Esophagus squamous epithelium (tissue), 5 donors: Measurements from ENCODE around the gene PET100. TPM values are rescaled to one million over a fixed set of nuclear protein-coding genes. Genes with fewer than 3 reads are reported as not detected.
A peak's percentile ranks its signal among the peaks of the same experiment; 100 is the strongest.

Experiments
- DNase-seq: peaks from one replicate; lab custom pipeline; 2025; lab: John Stamatoyannopoulos, UW
- H3K27ac ChIP-seq, 4 donors: fragments of 200-600 bp; sonication (generic); one replicate each; pipeline ENCODE4 v1.5.1; 2016 to 2019; ENCODE audit warnings: mild to moderate bottlenecking in 1 of 4
- H3K27me3 ChIP-seq, 4 donors: fragments of 200-600 bp; sonication (generic); 1 replicate in 3 of 4; 2 replicates in 1 of 4; pipeline versions ENCODE4 v1.5.1 to v1.6.0; 2017 to 2021; ENCODE audit warnings: antibody characterized with exemption in 1 of 4
- H3K36me3 ChIP-seq, 3 donors: fragments of 200-600 bp; sonication (generic); one replicate each; pipeline ENCODE4 v1.5.1; 2016 to 2019
- H3K4me1 ChIP-seq, 3 donors: fragments of 200-600 bp; sonication (generic); one replicate each; pipeline ENCODE4 v1.5.1; 2017 to 2019
- H3K4me3 ChIP-seq, 4 donors: fragments of 200-600 bp; sonication (generic); 1 replicate in 3 of 4; 2 replicates in 1 of 4; pipeline ENCODE4 v1.5.1; 2016 to 2019; ENCODE audit warnings: mild to moderate bottlenecking in 2 of 4, moderate library complexity in 1 of 4
- H3K9me3 ChIP-seq, 3 donors: fragments of 200-600 bp; sonication (generic); one replicate each; pipeline ENCODE4 v1.5.1; 2016 to 2019
- POLR2A ChIP-seq, 4 donors: fragments of 450-650 bp; IDR thresholded peaks; one replicate each; pipeline ENCODE4 v1.6.1; 2017; ENCODE audit warnings: antibody characterized with exemption in 4 of 4, mild to moderate bottlenecking in 4 of 4, moderate library complexity in 3 of 4
- WGBS, 2 donors: methylation state at CpG; one replicate each; pipeline ENCODE4 v1.1.5; 2018; 5-methylcytosine and 5-hydroxymethylcytosine counted together
- intact Hi-C: fragments of 100-400 bp; cut with DNase I; formaldehyde crosslinking; loops from one replicate; pipeline ENCODE4 v1.15.0; 2022
- total RNA-seq, 4 donors: library from RNA; depleted of rRNA; stranded (reverse); fragments of >200 nt; gene quantifications; one replicate each; pipeline ENCODE4 v1.1.0, GENCODE V29; 2016
- TF ChIP-seq, protein P1 (sequence below), 6 experiments: fragments of 450-650 bp in 4 of 6; fragments of 200-600 bp in 2 of 6; sonication (generic) in 2 of 6; IDR thresholded peaks; one replicate each; pipeline ENCODE4 v1.5.1; 2016 to 2019; ENCODE audit warnings: antibody characterized with exemption in 6 of 6, mild to moderate bottlenecking in 4 of 6, moderate library complexity in 4 of 6
- donor health status: DM: yes; HTN: yes; CAD: no.

PET100 gene
- total RNA-seq, 4 donors from 2014 or later: 22.9 to 43.1 (median 25.7) TPM

DNA sequence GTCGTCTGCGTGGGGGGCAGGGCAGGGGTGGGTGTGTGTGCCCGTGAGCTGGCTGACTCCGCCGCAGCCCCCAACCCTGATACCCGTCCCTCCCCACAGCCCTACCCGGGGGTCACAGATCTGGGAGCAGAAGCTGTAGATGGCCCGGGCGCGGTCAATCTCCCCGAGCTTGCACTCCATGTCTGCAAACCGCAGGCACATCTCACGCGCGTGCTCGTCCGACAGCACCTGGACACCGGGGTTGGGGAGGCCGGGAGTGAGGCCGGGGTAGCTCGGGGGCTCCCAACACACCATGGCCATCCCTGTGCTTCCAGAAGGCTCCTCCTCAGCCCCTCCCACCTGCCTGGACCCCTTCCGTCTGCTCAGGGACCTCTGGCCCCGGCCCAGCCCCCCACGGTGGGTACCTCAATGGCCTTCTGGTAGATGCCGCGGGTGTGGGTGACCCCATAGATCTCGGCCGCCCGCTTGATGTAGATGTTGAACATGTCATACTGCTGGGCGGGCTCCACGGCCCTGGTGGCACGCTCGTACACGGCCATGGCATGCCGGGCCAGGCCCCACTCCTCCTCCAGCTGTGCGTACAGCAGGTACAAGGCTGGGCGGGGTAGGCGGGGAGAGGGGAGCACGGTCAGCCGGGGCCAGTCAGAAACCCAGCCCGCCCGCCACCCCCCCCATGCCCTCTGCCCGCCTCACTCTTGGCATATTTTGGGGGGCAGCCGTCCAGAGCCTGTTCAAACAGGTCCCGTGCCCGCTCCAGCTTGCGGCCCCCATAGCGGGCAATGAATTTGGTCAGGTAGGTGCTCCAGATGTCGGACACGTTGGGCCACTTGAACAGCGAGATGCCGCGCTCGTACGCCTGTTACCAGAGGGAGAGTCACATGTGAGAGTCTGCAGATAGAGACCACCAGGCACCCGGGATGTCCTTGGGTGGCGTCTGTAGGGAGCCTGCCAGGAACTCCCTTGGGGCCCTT lies 8.9 kb upstream of the PET100 start:
- intact Hi-C loops: no loop called here
- Histone ChIP-seq H3K27ac (peak overlapping the region in 3 of 4 donors; percentile 76 to 91 (median 78)), H3K4me1 (peaks cover 15 to 46% (median 26%) of the 10 kb centered on the region in 3 donors), H3K9me3 (no peaks in the 10 kb centered on the region), H3K4me3 (no peak overlapping the region), H3K36me3 (peaks cover 25 to 100% (median 46%) of the 10 kb centered on the region in 3 donors), H3K27me3 (no peaks in the 10 kb centered on the region)
- no peak for DNase-seq
- 80 to 94% methylated on average over 8 to 9 of the region's 57 CpGs for WGBS, 2 donors
- TF ChIP-seq, protein P1, sequence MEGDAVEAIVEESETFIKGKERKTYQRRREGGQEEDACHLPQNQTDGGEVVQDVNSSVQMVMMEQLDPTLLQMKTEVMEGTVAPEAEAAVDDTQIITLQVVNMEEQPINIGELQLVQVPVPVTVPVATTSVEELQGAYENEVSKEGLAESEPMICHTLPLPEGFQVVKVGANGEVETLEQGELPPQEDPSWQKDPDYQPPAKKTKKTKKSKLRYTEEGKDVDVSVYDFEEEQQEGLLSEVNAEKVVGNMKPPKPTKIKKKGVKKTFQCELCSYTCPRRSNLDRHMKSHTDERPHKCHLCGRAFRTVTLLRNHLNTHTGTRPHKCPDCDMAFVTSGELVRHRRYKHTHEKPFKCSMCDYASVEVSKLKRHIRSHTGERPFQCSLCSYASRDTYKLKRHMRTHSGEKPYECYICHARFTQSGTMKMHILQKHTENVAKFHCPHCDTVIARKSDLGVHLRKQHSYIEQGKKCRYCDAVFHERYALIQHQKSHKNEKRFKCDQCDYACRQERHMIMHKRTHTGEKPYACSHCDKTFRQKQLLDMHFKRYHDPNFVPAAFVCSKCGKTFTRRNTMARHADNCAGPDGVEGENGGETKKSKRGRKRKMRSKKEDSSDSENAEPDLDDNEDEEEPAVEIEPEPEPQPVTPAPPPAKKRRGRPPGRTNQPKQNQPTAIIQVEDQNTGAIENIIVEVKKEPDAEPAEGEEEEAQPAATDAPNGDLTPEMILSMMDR (IDR thresholded peaks at IDR 0.05): no peak
- no peak for TF ChIP-seq POLR2A (IDR thresholded peaks at IDR 0.05)

DNA sequence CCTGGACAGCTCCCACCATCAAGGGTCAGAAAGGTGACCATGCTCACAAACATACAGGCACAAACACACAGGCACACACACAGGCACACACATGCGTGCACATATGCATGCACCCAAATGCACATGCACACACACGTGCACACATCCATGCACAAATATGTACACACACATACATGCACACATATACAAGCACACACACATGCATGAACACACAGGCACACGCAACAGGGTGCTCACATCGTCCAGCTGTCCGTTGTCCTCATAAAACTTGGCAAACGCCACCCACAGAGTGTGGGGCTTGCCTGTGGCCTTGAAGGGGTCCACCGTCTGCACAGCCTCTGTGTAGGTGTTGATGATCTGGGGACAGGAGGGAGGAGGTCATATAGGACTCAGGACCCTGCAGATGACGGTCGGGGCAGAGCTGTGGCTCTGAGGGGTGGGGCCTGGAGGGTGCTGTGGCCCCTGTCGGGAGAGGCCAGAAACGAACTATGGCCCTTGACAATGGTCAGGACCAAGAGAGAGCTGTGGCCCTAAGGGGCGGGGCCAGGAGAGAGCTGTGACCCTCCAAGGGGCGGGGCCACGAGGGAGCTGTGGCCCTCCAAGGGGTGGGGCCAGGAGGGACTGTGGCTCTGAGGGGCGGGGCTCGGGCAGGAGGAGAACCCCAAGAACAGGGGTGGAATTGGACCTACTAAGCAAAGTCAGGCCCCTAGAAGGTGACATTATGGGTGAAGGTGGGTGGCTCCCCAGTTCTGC lies 6.5 kb upstream of the PET100 start:
- H3K27me3 ChIP-seq: no peaks in the 10 kb centered on the region
- H3K9me3 ChIP-seq: no peaks in the 10 kb centered on the region
- H3K27ac ChIP-seq: no peak overlapping the region
- WGBS, 2 donors: 76 to 87% methylated on average over 13 to 15 of the region's 16 CpGs
- H3K4me3 ChIP-seq: no peak overlapping the region
- TF ChIP-seq, protein P1 (IDR thresholded peaks at IDR 0.05): no peak
- no peak for TF ChIP-seq POLR2A (IDR thresholded peaks at IDR 0.05)
- H3K4me1 ChIP-seq: peaks cover 21 to 48% (median 25%) of the 10 kb centered on the region in 3 donors
- intact Hi-C loops: no loop called here
- peaks cover 29 to 94% (median 50%) of the 10 kb centered on the region in 3 donors for H3K36me3 ChIP-seq
- DNase-seq: no peak

DNA sequence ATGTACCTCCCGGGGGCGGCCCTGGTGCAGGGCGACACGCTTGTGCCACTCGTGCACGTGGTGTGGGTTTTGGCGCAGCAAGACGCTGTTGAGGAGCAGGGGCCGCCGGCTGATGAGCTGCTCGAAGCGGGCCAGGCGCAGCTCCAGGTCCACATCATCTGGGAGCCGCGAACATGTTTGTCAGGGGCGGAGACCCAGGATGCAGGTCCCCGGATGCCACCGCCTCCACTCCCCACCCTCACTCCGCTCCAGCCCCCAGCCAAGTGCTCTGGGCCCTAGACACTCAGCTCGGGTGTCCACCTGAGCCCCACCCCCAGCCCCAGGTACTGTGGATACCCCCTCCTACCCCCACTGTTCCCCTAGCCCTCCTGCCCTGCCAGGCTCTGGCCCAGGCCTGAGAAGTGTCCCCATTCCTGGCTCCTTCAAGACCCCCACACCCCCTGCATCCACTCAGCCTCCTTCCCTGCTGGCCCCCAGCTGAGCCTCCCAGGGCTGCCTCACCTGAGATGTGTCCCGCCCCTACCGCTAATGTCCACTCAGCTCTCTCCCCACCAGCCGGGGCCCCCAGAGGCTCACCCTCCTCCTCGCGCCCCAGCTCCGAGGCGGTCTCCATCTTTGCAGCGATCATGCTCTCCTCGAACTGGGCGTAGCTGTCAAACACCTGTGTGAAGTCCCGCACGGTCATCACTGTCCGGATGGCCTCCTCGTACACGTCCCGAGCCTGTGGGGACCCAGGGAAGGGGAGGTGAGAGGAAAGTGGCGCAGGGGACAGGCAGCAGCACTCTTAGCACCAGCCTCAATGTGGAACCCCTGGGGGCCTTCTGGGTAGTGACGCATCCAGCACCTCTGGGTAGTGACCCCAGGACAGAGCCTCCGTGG lies 5.6 kb upstream of the PET100 start:
- no peak for TF ChIP-seq POLR2A (IDR thresholded peaks at IDR 0.05)
- TF ChIP-seq, protein P1 (IDR thresholded peaks at IDR 0.05): no peak
- no peaks in the 10 kb centered on the region for H3K9me3 ChIP-seq
- peaks cover 29 to 86% (median 50%) of the 10 kb centered on the region in 3 donors for H3K36me3 ChIP-seq
- H3K27me3 ChIP-seq: no peaks in the 10 kb centered on the region
- H3K27ac ChIP-seq: no peak overlapping the region
- WGBS, 2 donors: 91 to 97% methylated on average over 12 to 19 of the region's 39 CpGs
- no peak for DNase-seq
- no peak overlapping the region for H3K4me3 ChIP-seq
- intact Hi-C loops: no loop called here
- peaks cover 20 to 48% (median 27%) of the 10 kb centered on the region in 3 donors for H3K4me1 ChIP-seq

DNA sequence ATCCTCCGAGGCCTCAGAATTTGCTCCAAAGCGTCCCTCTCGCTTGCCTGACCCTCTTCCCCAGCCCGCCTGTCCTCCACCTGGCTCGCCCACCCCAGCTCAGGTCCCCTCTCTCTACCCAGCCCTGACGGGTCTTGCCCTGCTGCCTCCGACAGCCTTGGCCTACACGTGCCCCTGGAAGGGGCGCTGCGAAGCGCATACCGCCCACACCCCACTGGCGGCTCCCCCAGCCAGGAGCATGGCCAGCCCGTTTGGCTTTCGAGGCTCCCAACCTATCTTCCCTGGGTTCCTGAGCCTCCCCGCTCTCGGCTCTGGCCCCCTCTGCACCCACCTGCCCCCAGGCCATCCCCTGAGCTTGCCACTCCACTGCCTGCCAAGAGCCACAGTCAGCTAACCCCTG lies 4.8 kb upstream of the PET100 start:
- 83 to 91% methylated on average over 6 to 16 of the region's 17 CpGs for WGBS, 2 donors
- DNase-seq: no peak
- H3K27ac ChIP-seq: no peak overlapping the region
- peaks cover 29 to 77% (median 50%) of the 10 kb centered on the region in 3 donors for H3K36me3 ChIP-seq
- no peak overlapping the region for H3K4me3 ChIP-seq
- no peak for TF ChIP-seq POLR2A (IDR thresholded peaks at IDR 0.05)
- TF ChIP-seq, protein P1 (IDR thresholded peaks at IDR 0.05): no peak
- H3K4me1 ChIP-seq: peaks cover 15 to 40% (median 23%) of the 10 kb centered on the region in 3 donors
- no peaks in the 10 kb centered on the region for H3K9me3 ChIP-seq
- intact Hi-C loops: no loop called here
- H3K27me3 ChIP-seq: no peaks in the 10 kb centered on the region
